22Rv1 (cell line): Measurements from ENCODE around the gene NOB1.

Experiments used
- CTCF ChIP-seq: fragments of 450-650 bp; IDR thresholded peaks from 2 replicates; pipeline ENCODE4 v1.5.1; 2017; ENCODE audit warnings: mild to moderate bottlenecking
- ZFX ChIP-seq: fragments of 450-650 bp; IDR thresholded peaks from 2 replicates; pipeline ENCODE4 v1.6.1; 2017; ENCODE audit warnings: antibody characterized with exemption, borderline replicate concordance

- TF ChIP-seq CTCF (no peak), ZFX (no peak)
Measured at GRCh38 chr16:69703638-69704037, 51.1 kb downstream of the NOB1 start.
